ENCODE measurements around the gene EGFL7. TPM values are rescaled to one million over a fixed set of nuclear protein-coding genes. Genes with fewer than 3 reads are reported as not detected.
A peak's percentile ranks its signal among the peaks of the same experiment; 100 is the strongest.

The EGFL7 gene
- total RNA-seq (2014; rRNA removed; shearing (Covaris generic)) = 110 and 127 TPM in 2 replicates

DNA sequence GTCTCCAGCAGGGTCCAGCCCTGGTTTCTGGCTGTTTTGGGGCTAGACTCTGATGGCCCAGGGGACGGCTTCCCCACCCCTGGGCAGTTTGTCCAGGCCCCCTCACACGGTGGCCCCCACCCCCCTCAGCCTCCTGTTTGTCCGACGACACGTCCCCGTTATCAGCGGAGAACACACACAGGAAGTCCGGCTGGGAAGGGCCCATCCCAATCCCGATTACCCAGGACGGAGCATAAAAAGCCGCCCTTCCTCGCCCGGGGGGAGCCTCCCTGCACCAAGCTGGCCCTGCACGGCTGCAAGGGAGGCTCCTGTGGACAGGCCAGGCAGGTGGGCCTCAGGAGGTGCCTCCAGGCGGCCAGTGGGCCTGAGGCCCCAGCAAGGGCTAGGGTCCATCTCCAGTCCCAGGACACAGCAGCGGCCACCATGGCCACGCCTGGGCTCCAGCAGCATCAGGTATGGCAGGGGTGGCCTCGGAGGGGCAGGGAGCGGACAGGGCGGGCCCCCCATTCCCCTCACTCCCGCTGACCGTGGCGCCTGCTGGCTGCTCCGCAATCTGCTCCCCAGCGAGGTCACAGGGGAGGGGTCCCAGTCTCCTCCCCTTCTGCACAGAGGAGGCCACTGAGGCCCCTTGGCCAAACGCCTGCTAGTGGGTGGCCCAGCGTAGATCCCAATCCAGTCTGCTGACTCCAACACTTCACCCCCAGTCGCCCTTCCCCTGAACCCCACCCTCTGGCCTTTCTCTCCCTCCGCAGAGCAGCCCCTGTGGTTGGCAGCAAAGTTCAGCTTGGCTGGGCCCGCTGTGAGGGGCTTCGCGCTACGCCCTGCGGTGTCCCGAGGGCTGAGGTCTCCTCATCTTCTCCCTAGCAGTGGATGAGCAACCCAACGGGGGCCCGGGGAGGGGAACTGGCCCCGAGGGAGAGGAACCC, at the start of gene EGFL7:
Gene EGFL7, plus strand, starts transcription at position 261 of the 926 bp plus-strand sequence. CDS start 5,367 bp downstream, outside the sequence.
- no peak for DNase-seq (ENCODE audit: low spot score)

DNA sequence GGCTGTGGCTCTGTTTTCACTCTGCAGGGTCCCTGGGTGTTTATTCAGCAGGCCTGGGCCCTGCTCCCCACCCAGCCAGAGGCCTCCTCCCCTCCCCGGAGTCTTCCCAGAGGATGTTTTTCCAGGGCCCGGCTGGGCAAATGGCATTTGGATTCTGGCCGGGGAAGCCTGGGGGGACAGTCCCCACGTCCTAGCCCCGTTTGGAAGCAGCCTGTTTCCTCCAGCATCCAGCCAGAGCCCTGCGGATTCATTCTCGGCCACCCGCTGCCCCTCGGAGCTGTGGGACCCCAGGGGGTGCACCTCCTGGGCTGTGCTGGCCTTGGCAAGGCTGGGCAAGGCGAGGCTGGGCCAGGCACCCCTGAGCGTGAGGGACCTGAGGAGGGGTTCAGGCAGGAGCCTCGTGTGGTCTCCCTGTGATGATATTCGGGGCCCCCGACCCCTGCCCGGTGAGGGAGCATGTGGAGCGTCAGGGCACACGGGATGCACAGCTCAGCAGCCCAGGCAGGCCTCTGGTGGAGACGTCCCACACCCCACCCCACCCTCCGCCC, 48.8 kb upstream of the EGFL7 start:
- DNase-seq (ENCODE audit: low spot score) = peak; percentile 46

DNA sequence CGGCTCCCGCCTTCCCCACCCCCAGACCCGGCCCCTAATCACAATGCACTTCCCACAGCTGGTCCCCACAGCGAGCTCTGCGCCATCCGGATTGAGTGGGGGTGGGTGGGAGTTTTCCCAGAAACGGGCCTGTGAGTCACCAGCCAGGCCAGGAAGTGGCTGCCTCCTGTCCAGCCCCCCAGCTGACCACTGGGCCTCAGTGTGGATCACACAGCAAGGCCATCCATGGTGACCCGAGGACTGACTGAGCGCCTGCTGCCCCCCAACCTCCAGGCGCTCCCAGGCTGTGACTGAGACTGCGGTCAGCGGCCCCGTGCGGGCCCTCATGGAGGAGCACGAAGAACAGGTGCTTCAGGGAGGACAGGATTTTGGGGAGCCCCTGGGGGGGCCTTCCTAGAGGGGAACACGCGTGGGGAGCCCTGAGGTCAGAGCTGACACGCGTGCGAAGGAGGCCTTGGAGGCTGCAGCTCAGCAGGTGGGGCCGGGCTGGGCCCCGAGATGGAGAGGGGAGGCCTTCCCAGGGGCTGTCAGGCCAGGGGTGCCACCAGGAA, 48.3 kb upstream of the EGFL7 start:
- peak; percentile 97 for DNase-seq (ENCODE audit: low spot score)

DNA sequence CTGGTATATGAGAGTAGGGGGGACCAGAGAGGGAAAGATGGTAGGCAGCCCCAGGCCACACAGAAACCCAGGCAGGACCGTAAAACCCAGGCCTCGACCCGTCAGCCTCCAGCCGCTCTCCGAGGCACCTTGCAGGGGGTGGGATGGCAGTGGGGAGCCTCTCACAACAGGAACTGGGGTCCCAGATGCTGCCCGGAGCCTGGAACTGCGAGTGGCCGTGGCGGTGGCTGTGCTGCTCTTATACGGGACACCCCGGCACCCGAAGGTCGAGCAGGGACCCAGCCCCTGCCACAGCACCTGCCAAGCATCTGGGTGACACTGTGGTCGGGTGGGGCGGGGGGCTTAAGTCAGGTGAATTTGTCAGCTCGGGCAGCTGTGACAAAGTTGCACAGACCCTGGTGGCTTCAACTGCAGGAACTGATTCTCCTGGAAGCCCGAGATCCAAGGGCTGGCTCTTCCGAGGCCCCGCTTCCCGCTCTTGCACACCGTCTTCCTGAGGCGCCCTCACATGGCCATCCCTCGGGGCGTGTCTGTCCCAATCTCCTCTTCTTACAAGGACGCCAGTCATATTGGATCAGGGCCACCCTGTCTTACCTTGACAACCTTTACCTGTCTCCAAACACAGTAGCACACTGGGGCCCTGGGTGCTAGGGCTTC, 47.6 kb upstream of the EGFL7 start:
- DNase-seq (ENCODE audit: low spot score) = peak; percentile 55

DNA sequence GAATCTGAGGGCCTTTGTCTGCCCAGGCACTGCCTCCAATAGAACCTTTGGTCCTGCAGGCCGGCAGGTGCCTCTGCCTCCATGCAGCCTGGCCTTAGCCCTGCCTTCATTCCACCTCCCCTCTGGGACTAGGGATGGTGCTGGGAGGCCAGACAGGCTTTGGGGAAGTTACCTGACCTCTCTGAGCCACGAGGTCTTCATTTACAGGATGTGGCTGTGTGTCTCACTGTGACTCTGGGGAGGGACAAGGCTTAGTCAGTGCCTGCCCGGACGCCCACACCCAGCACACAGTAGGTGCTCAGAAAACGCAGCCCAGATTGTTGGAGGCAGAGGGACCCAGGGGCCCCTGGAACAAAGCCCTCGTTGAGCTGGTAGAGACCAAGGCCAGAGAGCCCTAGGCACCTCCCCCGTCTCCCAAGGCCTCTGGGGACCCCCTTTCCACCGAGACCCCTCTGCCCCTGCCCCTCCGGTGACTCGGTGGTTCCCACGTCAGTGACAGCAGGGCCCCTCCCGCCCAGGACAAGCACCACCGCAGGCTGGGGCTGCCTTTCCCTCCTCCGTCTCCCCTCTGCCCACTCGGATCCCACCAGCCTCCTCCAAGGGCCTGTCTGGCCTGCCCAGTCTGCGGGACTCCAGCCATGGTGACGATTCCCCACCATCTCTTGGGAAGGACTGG, 46.9 kb upstream of the EGFL7 start:
- DNase-seq (ENCODE audit: low spot score) = peak; percentile 73

DNA sequence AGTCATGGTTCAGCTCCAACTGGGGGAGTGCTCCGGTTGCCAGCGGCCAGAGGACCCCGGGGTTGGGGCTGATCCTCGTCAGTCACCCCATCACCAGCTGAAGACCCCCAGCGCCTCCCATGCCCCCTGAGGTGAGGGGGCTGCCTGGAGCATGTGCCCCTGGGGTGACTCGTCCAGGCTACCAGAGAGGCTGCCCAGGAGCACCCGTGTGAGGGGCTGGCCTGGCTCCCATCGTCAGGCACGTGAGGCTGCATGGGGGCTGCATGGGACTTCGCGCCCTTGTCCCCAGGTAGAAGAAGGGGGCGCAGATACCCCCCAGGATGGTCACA, 46.4 kb upstream of the EGFL7 start:
- DNase-seq (ENCODE audit: low spot score) = no peak

DNA sequence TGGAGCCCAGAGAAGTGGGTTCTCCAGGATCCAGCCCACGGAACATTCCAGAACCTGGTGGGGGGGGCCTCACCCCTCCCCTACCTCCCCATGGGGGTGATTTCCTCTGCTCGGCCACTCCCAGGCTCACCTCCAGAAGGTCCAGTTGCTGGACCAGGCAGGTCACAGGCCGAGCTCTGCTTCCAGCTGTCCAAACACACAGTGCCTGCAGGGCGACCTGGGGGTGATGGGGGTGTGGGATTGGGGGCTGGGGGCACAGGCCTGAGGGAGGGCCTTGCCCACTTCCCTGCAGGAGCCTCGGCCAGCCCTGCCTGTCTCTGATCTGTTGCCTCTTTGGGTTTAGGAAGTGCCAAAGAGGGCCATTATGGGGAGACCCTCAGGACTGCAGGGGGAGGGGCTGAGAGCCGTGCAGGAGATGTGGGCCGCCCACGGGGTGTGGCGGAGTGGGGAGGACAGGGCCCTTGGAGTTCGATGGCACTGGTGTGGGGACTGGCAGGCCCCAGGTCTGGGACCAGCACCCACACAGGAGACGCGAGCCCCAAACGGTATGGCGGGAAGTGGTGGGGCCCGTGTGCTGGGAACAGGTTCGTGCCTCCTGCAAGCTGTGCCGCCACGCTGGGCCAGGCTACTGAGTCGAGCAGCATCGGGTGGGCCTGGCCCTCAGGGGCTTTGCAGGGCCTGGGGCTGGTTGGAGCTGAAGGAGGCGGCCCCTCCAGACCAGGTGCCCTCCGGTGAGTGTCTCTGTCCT, 45.6 kb upstream of the EGFL7 start:
- no peak for DNase-seq (ENCODE audit: low spot score)

DNA sequence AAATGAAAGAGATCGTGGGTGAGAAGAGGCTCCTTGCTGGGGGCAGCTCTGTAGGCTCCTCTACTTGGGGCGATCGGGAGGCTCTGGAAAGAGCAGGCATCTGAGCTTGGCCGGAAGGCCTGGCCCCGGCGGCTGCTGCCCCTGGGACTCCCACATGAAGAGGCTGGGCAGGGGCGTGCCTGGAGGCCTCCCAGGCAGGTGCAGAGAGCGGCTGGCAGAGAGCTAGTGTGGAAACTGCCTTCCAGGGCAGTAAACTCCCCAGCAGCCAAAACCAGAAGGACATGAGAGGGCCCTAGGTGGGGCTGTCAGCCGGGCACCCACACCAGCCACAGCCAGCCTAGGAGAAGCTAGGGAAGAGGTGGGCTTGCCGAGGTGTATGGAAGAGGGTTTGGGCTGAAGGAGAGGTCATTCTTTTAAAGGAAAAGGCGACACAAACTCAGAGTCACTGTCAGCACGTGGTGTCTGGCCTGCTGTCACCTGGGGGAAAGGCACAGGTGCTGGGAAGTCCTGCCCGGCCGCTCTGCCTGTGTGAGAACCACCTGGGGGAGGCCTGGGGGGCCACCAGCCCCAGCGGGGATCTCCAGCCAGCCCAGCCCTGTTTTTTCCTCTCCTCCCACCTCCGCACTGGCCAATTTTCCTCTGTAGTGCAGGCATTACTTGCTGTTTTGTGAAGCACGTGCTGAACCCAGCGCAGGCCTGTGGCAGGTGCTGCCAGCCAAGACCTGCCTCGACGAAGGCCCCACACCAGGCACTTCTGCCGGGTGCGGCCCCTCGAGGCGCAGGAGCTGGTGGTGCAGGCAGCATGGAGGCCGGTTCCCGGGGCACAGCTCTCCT, 44.8 kb upstream of the EGFL7 start:
- DNase-seq (ENCODE audit: low spot score) = no peak

DNA sequence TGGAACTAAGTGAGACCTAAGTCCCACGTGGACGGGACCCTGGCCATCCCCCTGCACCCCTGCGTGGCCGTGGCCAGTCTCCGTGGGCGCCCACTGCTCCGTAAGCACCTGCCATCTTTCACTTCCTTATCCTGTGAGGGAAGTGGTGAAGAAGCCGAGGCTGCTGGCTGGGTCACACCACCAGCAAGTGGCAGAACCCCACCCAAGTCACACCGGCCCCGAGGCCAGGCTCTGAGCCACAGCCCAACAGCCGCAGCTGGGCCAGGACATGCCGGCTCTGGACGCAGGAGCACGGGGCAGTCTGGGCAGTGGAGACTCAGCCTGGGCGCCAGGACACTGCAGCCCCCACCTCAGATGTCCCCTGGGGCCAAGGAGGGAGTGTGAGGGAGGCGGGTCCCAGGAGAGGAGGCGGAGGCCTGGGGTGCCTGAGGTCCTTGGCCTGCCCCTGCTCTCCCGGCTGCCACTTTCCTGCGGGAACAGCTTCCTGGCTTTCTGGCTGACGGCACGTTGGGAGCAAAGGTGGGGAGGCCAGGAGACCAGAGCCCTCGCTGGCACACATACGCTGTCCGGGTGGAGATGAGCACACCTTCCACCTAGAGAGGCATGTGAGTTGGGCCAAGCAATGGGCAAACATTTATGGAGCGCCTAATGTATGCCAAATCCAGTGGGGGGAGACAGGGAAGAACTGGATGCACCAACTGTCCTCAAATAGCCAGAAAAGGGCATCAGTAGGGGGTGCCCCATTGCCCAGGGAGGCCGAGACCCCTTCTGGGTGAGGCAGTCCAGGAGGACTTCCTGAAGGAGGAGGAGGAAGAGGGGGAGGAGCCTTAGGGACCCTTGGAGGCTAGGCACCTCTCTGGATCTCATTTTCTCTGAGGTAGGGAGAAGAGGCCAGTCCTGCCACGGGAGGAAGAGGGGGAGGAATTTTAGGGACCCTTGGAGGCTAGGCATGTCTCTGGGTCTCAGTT, 43.9 kb upstream of the EGFL7 start:
- DNase-seq (ENCODE audit: low spot score) = no peak

DNA sequence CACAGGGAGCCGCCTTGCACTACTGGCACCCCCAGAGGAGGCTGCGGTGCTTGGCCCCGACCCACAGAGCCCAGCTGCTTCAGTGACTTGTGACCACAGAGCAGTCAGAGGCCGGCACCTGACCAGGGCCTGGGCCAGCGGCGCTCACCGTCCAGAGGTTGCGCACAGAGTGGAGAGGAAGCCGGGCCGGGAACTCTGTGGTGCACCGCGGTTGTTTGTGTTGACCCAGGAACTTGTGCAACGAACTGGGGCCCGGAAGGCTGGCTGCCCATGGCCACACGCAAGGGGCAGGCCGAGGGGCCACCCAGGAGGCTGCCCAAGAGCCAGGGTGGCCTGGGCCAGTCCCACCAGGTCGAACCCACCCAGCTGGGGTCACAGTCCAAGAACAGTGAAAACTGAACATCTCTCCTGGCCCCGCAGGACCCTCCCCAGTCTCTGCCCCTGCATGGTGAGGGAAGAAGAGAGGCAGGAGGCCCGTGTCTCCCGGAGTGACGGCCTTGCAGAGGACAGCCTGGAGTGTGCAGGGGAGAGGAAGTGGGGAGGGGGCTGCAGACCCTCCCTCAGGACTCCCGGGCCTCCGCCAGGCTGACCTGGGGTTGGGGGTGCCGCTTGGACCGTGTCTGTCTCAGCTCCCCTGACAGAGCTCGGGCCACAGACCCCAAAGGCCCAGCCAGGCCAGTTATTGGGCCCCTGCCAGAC, 42.8 kb upstream of the EGFL7 start:
- DNase-seq (ENCODE audit: low spot score) = peak; percentile 66

DNA sequence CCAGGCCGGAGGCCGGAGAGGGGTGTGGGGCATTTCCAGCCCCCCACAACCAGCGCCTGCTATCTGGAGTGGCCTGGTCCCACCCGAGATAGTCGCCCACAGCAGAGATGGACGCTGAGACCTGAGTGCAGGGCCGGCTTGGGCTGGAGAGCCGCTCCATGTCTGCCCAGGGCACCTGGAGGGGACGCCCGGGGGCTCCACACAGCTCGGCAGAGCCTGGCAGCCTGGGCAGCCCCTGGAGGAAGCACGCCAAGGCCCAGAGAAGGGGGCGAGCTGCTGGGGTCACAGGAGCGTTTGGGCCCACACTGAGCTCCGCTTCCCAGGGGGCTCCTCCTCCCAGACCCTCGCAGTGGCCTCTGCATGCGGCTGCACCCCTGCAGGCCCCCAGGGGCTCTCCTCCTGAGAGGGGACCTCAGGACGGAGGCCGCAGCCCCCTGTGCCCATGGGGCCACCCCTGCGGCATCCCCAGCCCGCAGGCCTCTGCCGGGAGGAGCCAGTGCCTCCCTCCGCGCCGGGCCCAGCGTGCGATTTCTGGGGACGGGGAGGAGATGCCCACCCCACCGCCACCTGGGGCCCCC, 42.2 kb upstream of the EGFL7 start:
- no peak for DNase-seq (ENCODE audit: low spot score)

DNA sequence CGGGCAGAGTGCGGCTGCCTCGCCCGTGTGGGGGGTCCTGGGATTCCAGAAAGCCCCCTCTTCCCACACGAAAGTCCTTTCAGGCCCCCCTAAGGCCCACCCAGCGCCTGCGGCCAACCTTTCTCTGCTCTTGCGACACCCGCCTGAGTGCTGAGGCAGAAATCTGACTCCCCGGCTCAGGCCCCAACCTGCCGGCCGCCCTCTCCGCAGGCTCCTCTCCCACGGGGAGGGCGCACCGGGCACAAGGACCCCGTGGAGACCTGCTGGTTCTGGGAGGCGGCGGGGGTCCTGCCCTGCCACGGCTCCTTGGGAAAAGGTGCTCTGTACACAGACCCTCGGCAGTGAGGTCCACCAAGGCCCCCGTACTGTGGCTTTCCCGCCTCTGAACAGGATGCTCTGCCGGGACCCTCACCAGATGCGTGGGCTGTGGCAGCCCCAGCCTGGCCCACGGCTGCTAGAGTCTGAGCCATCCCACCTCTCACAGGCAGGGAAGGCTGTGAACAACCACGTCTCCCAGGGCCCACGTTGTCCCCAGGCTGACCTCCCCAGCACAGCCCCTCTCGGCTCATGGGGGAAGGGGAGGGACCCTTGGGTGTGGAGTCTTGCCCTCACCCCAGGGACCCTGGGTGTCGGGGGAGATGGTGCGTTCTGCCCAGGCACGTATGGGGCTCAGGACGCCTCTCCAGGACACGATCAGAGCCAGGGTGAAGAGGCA, 41.5 kb upstream of the EGFL7 start:
- DNase-seq (ENCODE audit: low spot score) = no peak

DNA sequence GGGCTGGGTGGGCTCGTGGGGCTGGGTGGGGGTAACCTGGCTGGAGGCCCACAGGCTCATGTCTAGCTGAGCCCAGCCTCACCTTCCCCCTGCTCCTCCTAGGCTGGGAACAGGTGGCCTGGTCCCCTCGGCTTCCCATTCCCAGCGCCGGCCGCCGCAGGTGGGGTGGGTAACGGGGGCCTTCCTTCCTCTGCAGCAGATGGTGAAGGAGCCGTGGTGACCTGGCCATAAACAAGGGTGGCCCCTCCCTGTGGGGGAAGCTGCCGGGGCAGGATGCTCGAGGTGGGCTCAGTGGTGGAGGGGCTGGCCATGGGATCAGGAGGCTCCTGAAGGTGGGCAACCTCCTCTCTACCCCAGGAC, 41.0 kb upstream of the EGFL7 start:
- no peak for DNase-seq (ENCODE audit: low spot score)

DNA sequence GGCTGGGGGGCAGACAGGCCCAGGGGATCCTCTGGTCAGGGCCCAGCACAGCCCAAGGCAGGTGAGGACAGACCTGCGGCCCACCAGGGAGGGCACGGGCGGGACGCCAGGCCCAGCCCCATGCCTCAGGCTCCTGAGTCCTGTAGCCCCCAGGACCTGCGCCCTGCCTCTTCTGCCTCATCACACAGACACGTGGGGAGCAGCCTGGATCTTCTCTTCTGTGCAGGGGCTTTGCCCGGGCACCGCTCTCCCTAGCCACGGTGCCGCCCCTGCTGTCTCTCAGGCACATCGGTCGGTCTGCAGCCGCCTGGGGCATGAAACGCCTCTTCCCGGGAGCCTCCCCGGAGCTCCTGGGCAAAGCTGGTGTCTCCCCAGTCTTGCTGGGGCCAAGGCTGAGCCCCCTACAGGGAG, 40.2 kb upstream of the EGFL7 start:
- no peak for DNase-seq (ENCODE audit: low spot score)

DNA sequence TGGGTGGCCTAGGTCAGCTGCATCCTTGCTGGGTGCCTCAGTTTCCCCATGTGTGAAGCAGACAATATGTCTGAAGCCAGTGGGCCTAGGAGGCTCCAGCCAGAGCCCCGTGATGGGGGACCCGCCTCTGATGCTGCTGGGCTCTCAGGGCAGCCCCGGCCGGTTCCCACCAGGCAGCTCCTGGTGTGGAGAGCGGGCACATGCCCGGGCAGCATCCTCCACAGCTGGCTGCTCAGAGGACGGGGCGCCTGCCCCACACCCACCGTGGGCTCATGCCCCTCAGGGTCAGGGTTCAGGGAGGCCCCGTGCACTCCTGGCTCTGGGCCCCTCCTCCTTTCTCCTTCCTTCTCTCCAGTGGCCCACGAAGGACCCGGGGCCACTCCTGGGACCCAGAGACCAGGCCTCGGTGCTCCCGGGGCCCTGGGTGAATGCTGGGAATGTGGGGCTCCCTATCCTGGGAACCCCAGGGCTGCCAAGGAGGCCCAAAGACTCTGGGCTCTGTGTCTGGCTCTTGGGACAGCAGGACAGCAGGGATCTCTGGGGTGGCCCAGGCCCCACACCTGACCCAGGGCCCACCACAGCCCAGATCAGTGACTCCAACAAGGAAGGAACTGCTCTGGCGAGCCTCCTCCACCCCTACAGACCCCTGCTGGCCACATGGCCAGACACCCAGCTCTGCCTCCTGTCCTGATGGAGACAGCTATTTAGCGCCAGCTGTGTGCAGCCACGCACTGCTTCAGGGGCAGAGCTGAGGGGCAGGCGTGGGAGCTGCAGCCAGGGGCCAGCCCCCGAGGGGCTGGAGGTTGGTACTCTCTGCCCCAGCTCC, 39.5 kb upstream of the EGFL7 start:
- DNase-seq (ENCODE audit: low spot score) = no peak

DNA sequence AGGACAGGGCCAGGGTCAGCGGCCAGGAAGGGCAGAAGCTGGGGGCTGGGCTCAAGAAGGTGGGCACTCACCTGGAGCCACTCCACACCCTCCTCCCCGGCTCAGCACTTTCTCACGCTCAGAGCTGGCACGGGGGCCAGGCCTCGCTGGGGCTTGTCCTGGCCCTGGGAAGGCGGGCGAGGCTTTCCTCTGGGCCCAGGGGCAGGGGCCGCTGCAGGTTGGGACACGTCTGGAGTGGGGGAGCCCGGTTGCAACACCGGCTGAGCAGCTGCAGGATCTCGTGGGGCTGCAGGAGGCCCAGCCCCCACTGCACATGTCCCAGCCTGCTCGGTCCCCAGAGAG, 38.9 kb upstream of the EGFL7 start:
- DNase-seq (ENCODE audit: low spot score) = no peak
